B cell (primary cell): Measurements from ENCODE around the gene S100A13. TPM values are rescaled to one million over a fixed set of nuclear protein-coding genes. Genes with fewer than 3 reads are reported as not detected.

ENCODE experiments used
- ATAC-seq: fragments of 200-7000 bp; cut with Tn5 transposase; one replicate; pipeline ENCODE4 v1.10.0; 2021; ENCODE audit warnings: low read depth, mild to moderate bottlenecking, moderate number of reproducible peaks, moderate library complexity
- CTCF ChIA-PET: fragments of 350-600 bp; sonication (Branson Sonifier 250); formaldehyde crosslinking; loops from one replicate; lab custom pipeline; 2021; ENCODE audit warnings: antibody characterized with exemption, inconsistent platforms; lab: Charles Lee
- POLR2A ChIA-PET: fragments of 350-600 bp; sonication (Branson Sonifier 250); formaldehyde crosslinking; loops from one replicate; lab custom pipeline; 2021; ENCODE audit warnings: antibody characterized with exemption; lab: Charles Lee
- DNase-seq: peaks from one replicate; pipeline ENCODE4 v3.0.0; 2013
- H2AFZ ChIP-seq: 2 replicates; pipeline ENCODE4 v1.6.1; 2012; ENCODE audit warnings: mild to moderate bottlenecking, low read depth, low read length; ENCODE audit not compliant: insufficient read depth, poor library complexity, severe bottlenecking
- H3K27ac ChIP-seq, 2 donors: 1 replicate in 1 of 2; 2 replicates in 1 of 2; pipeline ENCODE4 v1.5.1; 2012 to 2013; ENCODE audit warnings: low read length in 2 of 2, mild to moderate bottlenecking in 2 of 2, moderate library complexity in 1 of 2
- H3K27me3 ChIP-seq, 4 experiments: fragments of 200-600 bp in 1 of 4; sonication (generic) in 1 of 4; replicated peaks in 1 of 4; 1 replicate in 2 of 4; 2 replicates in 2 of 4; pipeline versions ENCODE4 v1.6.1 to v1.7.0; 2013 to 2016; ENCODE audit warnings: low read length in 3 of 4, mild to moderate bottlenecking in 2 of 4, mixed read lengths in 1 of 4, moderate library complexity in 1 of 4; ENCODE audit not compliant: insufficient read depth in 4 of 4, control insufficient read depth in 3 of 4; ENCODE audit errors: control extremely low read depth in 1 of 4
- H3K36me3 ChIP-seq, 2 experiments: replicated peaks in 1 of 2; 1 replicate in 1 of 2; 2 replicates in 1 of 2; pipeline versions ENCODE4 v1.6.1 to v1.7.1; 2013; ENCODE audit warnings: low read length in 1 of 2; ENCODE audit not compliant: insufficient read depth in 2 of 2, control insufficient read depth in 1 of 2; ENCODE audit errors: control extremely low read depth in 1 of 2, extremely low read depth in 1 of 2
- H3K4me1 ChIP-seq, 2 donors: fragments of 200-600 bp in 1 of 2; sonication (generic) in 1 of 2; 1 replicate in 1 of 2; 2 replicates in 1 of 2; pipeline versions ENCODE4 v1.5.1 to v1.6.1; 2013 to 2017; ENCODE audit warnings: low read length in 2 of 2; ENCODE audit not compliant: control insufficient read depth in 2 of 2, insufficient read depth in 2 of 2
- H3K4me2 ChIP-seq: replicated peaks from 2 replicates; pipeline ENCODE3; 2012; ENCODE audit warnings: mild to moderate bottlenecking, low read depth, low read length; ENCODE audit not compliant: poor library complexity, severe bottlenecking
- H3K4me3 ChIP-seq, 5 experiments: fragments of 200-600 bp in 1 of 5; sonication (generic) in 1 of 5; 1 replicate in 3 of 5; 2 replicates in 2 of 5; pipeline versions ENCODE4 v1.5.1 to v1.7.0; 2011 to 2016; ENCODE audit warnings: low read length in 4 of 5, mild to moderate bottlenecking in 4 of 5, low read depth in 2 of 5, control low read depth in 1 of 5, moderate library complexity in 1 of 5; ENCODE audit not compliant: insufficient read depth in 1 of 5; ENCODE audit errors: control extremely low read depth in 1 of 5, extremely low read depth in 1 of 5
- H3K79me2 ChIP-seq: fragments of 200-600 bp; sonication (generic); one replicate; pipeline ENCODE4 v1.6.0; 2016; ENCODE audit warnings: low read length; ENCODE audit not compliant: control insufficient read depth, insufficient read depth
- H3K9ac ChIP-seq: fragments of 200-600 bp; sonication (generic); 2 replicates; pipeline ENCODE4 v1.6.1; 2017; ENCODE audit warnings: mild to moderate bottlenecking, low read length, moderate library complexity
- H3K9me3 ChIP-seq, 3 donors: one replicate each; pipeline versions ENCODE4 v1.6.1 to v1.7.1; 2013; ENCODE audit warnings: low read length in 2 of 3; ENCODE audit not compliant: control insufficient read depth in 2 of 3, insufficient read depth in 1 of 3; ENCODE audit errors: control extremely low read depth in 1 of 3
- H4K20me1 ChIP-seq: 2 replicates; pipeline ENCODE4 v1.6.0; 2012; ENCODE audit warnings: mild to moderate bottlenecking, low read length; ENCODE audit not compliant: insufficient read depth, control insufficient read depth, poor library complexity, severe bottlenecking
- H3K27ac Mint-ChIP-seq: one replicate; pipeline ENCODE4 v1.8.0; 2021; ENCODE audit warnings: mixed read lengths
- H3K27me3 Mint-ChIP-seq: one replicate; pipeline ENCODE4 v1.8.0; 2021; ENCODE audit warnings: mixed read lengths
- H3K4me1 Mint-ChIP-seq: one replicate; pipeline ENCODE4 v1.8.0; 2021; ENCODE audit warnings: mixed read lengths
- H3K4me3 Mint-ChIP-seq: one replicate; pipeline ENCODE4 v1.8.0; 2021; ENCODE audit warnings: mixed read lengths
- H3K9me3 Mint-ChIP-seq: one replicate; pipeline ENCODE4 v1.8.0; 2022; ENCODE audit warnings: mixed read lengths; ENCODE audit not compliant: insufficient read depth
- EZH2 ChIP-seq: IDR thresholded peaks from 2 replicates; pipeline ENCODE4 v1.6.1; 2012; ENCODE audit warnings: borderline replicate concordance, low read depth, mild to moderate bottlenecking, moderate library complexity, low read length; ENCODE audit not compliant: insufficient read depth, poor library complexity, severe bottlenecking
- WGBS: methylation state at CpG from one replicate; pipeline ENCODE4 v1.1.5; 2013; ENCODE audit warnings: missing lambda C conversion rate; ENCODE audit not compliant: insufficient coverage; 5-methylcytosine and 5-hydroxymethylcytosine counted together
- intact Hi-C: fragments of 100-400 bp; cut with micrococcal nuclease; formaldehyde crosslinking; loops from one replicate; pipeline ENCODE4 v1.10.0; 2022
- polyA plus RNA-seq: library from polyadenylated mRNA; depleted of rRNA; stranded (reverse); fragments of >200 nt; gene quantifications from 2 replicates; pipeline ENCODE4 v1.2.3, GENCODE V29; 2012
- total RNA-seq, 2 donors: library from RNA; stranded (reverse); fragments of 120-200 nt in 1 of 2; gene quantifications; 1 replicate in 1 of 2; 2 replicates in 1 of 2; pipeline versions ENCODE4 v1.2.3 to v1.2.4, GENCODE V29; 2013 to 2022
- TF ChIP-seq, protein P1 (sequence below): fragments of 200-600 bp; IDR thresholded peaks from one replicate; pipeline ENCODE4 v1.8.0; 2022; ENCODE audit warnings: antibody characterized with exemption, mild to moderate bottlenecking

Gene S100A13
- total and polyA plus RNA-seq, 2 donors (not counting 1 experiment from before 2014, with no cell fraction given), result 9.8 to 17.8 TPM

DNA sequence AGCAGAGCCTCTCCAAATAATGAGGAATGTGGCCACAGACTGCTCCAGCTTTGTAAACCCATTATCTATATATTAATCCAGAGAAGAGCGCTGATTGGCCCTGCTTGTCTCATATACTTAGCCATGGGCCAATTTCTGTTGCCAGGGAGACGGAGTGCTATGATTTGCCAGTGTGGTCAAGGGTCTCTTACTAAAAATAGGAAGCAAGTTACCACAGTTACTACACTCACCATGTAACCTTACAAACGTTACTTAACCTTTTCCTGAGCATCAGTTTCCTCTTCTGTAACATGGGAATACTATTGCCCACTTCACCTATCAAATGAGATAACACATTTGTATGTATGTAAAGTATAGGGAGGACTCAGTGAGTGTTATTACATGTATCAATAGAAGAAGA is 54.0 kb downstream of the S100A13 start:
- ATAC-seq (no peak), DNase-seq (no peak)
- TF ChIP-seq, protein P1, sequence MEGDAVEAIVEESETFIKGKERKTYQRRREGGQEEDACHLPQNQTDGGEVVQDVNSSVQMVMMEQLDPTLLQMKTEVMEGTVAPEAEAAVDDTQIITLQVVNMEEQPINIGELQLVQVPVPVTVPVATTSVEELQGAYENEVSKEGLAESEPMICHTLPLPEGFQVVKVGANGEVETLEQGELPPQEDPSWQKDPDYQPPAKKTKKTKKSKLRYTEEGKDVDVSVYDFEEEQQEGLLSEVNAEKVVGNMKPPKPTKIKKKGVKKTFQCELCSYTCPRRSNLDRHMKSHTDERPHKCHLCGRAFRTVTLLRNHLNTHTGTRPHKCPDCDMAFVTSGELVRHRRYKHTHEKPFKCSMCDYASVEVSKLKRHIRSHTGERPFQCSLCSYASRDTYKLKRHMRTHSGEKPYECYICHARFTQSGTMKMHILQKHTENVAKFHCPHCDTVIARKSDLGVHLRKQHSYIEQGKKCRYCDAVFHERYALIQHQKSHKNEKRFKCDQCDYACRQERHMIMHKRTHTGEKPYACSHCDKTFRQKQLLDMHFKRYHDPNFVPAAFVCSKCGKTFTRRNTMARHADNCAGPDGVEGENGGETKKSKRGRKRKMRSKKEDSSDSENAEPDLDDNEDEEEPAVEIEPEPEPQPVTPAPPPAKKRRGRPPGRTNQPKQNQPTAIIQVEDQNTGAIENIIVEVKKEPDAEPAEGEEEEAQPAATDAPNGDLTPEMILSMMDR, result no peak
- no peak for TF ChIP-seq EZH2
- Histone ChIP-seq H3K36me3 (no peaks in the 10 kb centered on the region), H2AFZ (peak overlapping the region; percentile 26), H3K4me2 (no peak overlapping the region), H3K4me1 (peaks cover 4 to 20% of the 10 kb centered on the region in 2 donors), H3K27me3 (peaks cover 0 to 5% (median 2%) of the 10 kb centered on the region in 4 experiments), H3K79me2 (no peaks in the 10 kb centered on the region), H3K27ac (no peak overlapping the region), H3K9me3 (no peaks in the 10 kb centered on the region), H3K9ac (no peak overlapping the region), H3K4me3 (no peak overlapping the region), H4K20me1 (no peaks in the 10 kb centered on the region)
- intact Hi-C loops, result loop anchor here (2.0 kb wide), 1 partner anchor 413 kb away; the partner anchor contains the start of gene RAB13
- H3K9me3 Mint-ChIP-seq, result no peaks in the 10 kb centered on the region
- ChIA-PET POLR2A (interaction anchor here (1.7 kb wide), 1 partner anchor 25 kb away, joined by 4 read pairs; no protein-coding TSS in a partner anchor), CTCF (interaction anchor here (0.7 to 7.4 kb wide), 18 partner anchors 13 to 413 kb away, joined by 3 to 227 read pairs (median 12); partner anchors contain the start of genes CHTOP, NPR1, RAB13 and S100A1)
- no peak overlapping the region for H3K4me3 Mint-ChIP-seq
- peaks cover 20% of the 10 kb centered on the region for H3K4me1 Mint-ChIP-seq
- WGBS, result 60% methylated on average over 1 of the region's 3 CpGs
- H3K27ac Mint-ChIP-seq, result peak overlapping the region; percentile 32
- peaks cover 16% of the 10 kb centered on the region for H3K27me3 Mint-ChIP-seq

DNA sequence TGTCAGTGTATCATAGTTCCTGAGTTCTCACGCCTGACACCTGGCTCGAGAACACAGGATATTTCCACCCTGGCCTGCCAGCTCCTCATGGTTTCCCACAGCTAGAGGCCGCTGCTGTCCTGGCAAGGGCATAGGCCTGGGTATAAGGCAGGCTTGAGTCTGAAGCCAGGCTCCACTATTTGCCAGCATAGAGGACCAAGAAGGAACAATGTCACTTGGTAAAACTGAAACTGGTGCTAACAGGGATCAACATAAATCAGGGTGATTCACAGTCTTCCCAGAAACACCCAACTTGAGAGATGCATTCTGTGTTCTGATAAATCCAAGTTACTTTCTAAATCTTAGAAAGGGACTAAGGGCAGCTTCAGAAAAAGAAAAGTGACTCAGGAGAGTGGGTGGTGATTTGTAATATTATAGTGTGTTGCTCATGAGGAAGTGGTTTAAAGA is 54.7 kb downstream of the S100A13 start:
- Mint-ChIP-seq H3K9me3 (no peaks in the 10 kb centered on the region), H3K27ac (peak overlapping the region; percentile 56), H3K4me3 (no peak overlapping the region), H3K27me3 (peaks cover 8% of the 10 kb centered on the region), H3K4me1 (peaks cover 25% of the 10 kb centered on the region)
- POLR2A ChIA-PET, result interaction anchor here (0.8 to 1.7 kb wide), 4 partner anchors 26 to 100 kb away, joined by 3 to 5 read pairs (median 4); partner anchors contain the start of gene CHTOP
- H3K27ac ChIP-seq, result no peak overlapping the region
- H3K27me3 ChIP-seq, result peaks cover 0 to 2% (median under 1%) of the 10 kb centered on the region in 4 experiments
- no peaks in the 10 kb centered on the region for H3K79me2 ChIP-seq
- H3K4me3 ChIP-seq, result no peak overlapping the region
- TF ChIP-seq EZH2, result no peak
- TF ChIP-seq, protein P1, result peak; percentile 80
- H3K9me3 ChIP-seq, result no peaks in the 10 kb centered on the region
- H3K36me3 ChIP-seq, result no peaks in the 10 kb centered on the region
- ATAC-seq (peak; percentile 89), DNase-seq (peak; percentile 76)
- H3K9ac ChIP-seq, result no peak overlapping the region
- intact Hi-C loops, result loop anchor here (1.0 to 2.0 kb wide), 5 partner anchors 61 to 414 kb away; partner anchors contain the start of genes RAB13 and SNAPIN
- CTCF ChIA-PET, result interaction anchor here (0.8 to 7.4 kb wide), 39 partner anchors 9 to 417 kb away, joined by 3 to 227 read pairs (median 6); partner anchors contain the start of genes CHTOP, NPR1, RAB13 and S100A1
- H4K20me1 ChIP-seq, result no peaks in the 10 kb centered on the region
- peak overlapping the region; percentile 15 for H3K4me2 ChIP-seq
- 10% methylated on average over 2 of the region's 3 CpGs for WGBS
- H3K4me1 ChIP-seq, result peaks cover 4 to 22% of the 10 kb centered on the region in 2 donors
- peak overlapping the region; percentile 26 for H2AFZ ChIP-seq
